SIG-M5 treated with dmso at 0.1 percent for 504 hours (cell line): Measurements from ENCODE around the gene RGL3.
"Not testable (repeated sequence)": the region's sequence is repeated elsewhere in the genome, so short reads cannot be mapped to it uniquely, and the experiment has no call there.

Source experiments
- DNase-seq: peaks from one replicate; lab custom pipeline; 2025; ENCODE audit not compliant: unreplicated experiment; lab: John Stamatoyannopoulos, UW

Gene RGL3

GRCh38 chr19:11418549-11419506 is at the start of gene RGL3:
Gene RGL3, minus strand, starts transcription at chr19:11419314. Its CDS starts 36 bp downstream, at chr19:11419278.
- DNase-seq, result no peak

- not testable (repeated sequence) for DNase-seq
These were observed 49.2 kb upstream of the RGL3 start for GRCh38 chr19:11468266-11468845.

- no peak for DNase-seq
These were observed 46.5 kb upstream of the RGL3 start for GRCh38 chr19:11465600-11465999.

GRCh38 chr19:11464333-11465265 is 45.5 kb upstream of the RGL3 start:
- no peak for DNase-seq

GRCh38 chr19:11463391-11463790 is 44.3 kb upstream of the RGL3 start:
- DNase-seq, result no peak

- DNase-seq, result no peak
These were observed 42.3 kb upstream of the RGL3 start for GRCh38 chr19:11461453-11461852.

GRCh38 chr19:11460207-11460606 is 41.1 kb upstream of the RGL3 start:
- DNase-seq, result no peak

- DNase-seq, result not testable (repeated sequence)
These were observed 39.8 kb upstream of the RGL3 start for GRCh38 chr19:11458912-11459311.

GRCh38 chr19:11458236-11458900 is 39.3 kb upstream of the RGL3 start:
- DNase-seq, result no peak

- DNase-seq, result no peak
These were observed 38.7 kb upstream of the RGL3 start for GRCh38 chr19:11457831-11458230.

- DNase-seq, result no peak
These were observed 38.0 kb upstream of the RGL3 start for GRCh38 chr19:11457115-11457514.

GRCh38 chr19:11456659-11457058 is 37.5 kb upstream of the RGL3 start:
- DNase-seq, result no peak

GRCh38 chr19:11455233-11455554 is 36.1 kb upstream of the RGL3 start:
- not testable (repeated sequence) for DNase-seq

GRCh38 chr19:11453468-11454341 is 34.6 kb upstream of the RGL3 start:
- no peak for DNase-seq

GRCh38 chr19:11452620-11453310 is 33.7 kb upstream of the RGL3 start:
- DNase-seq, result no peak

GRCh38 chr19:11451871-11452619 is 32.9 kb upstream of the RGL3 start:
- no peak for DNase-seq

- DNase-seq, result no peak
These were observed 32.3 kb upstream of the RGL3 start for GRCh38 chr19:11451327-11451870.
